ENCODE results near the gene WNT5A. TPM values are rescaled to one million over a fixed set of nuclear protein-coding genes. Genes with fewer than 3 reads are reported as not detected.
A peak's percentile ranks its signal among the peaks of the same experiment; 100 is the strongest.

The WNT5A gene
- total RNA-seq, 1 experiment from 2014 or later: 63.3 TPM

DNA sequence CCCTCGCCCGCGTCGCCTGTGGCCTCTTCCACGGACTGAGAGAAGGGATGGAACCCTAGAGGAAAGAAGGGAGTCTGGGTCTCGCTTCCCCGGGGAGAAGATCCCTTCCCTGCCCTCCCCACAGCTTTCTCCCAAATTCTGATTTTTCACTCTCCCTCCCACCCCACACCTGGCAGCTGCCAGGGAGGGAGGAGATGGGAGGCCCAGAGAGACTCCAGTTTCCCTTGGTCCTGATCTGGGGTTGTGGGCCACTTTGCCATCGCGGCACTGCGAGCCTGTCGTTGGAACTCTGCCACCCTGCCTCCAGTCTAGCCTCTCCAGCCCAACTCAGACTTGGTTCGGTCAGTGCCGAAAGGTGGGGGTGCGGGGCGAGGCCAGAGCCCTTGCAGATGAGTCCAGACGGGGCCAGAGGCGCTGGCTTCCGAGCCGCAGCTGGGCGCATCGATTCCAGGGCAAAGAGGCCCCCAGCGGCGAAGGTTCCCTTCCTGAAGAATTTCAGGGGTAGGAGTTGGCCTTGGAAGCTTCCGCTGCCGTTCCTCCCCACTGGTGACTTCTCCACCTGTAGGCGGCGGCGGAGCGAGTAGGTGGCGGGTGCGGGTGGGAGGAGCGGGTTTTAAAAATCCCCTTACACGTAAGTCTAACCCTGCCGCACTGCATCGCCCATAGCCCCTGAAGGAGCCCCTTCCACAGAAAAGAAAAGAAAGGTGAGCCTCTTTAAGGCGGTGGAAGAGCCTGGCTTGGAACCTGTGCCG lies 5.2 kb downstream of the WNT5A start:
- DNase-seq (ENCODE audit: low spot score): no peak

DNA sequence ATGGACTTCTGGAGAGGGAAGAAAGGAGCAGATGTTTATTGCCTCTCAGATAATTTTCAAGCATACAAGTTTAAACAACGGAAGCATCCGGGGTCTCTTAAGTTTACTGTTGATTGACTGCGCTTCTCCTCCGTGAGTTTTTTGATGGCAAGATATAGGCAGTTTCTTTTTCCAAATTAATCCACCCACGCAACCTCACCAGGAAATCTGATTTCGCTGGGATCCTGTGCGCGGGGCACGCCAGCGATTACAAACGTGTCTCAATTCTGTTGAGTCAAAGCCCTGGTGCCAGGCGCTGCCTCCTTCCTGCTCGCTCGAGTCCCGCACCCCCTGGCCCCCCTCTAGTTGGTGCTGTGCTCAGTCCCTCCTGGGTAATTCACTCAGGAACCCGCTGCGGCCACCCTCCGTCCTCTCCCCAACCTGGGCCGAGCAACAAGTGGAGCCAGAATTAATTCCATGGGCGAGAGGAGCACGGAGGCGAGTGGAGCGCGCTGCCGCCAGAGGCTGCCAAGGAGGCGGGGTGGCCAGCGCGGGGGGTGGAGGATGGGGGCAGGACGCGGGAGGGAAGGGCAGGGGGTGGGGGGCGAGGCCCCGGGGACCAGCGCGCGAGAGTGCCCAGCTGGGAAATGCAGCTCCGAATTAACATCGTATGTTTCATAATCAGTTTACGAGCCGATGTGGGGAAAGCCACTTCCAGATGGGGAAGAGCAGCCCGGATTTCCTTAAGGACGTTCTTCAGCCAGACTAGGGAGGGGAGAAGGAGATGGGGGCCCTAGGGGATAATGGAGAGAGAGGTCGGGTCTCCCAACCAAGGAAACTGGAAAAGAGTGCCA lies 6.0 kb downstream of the WNT5A start:
- DNase-seq (ENCODE audit: low spot score): peak; percentile 53

DNA sequence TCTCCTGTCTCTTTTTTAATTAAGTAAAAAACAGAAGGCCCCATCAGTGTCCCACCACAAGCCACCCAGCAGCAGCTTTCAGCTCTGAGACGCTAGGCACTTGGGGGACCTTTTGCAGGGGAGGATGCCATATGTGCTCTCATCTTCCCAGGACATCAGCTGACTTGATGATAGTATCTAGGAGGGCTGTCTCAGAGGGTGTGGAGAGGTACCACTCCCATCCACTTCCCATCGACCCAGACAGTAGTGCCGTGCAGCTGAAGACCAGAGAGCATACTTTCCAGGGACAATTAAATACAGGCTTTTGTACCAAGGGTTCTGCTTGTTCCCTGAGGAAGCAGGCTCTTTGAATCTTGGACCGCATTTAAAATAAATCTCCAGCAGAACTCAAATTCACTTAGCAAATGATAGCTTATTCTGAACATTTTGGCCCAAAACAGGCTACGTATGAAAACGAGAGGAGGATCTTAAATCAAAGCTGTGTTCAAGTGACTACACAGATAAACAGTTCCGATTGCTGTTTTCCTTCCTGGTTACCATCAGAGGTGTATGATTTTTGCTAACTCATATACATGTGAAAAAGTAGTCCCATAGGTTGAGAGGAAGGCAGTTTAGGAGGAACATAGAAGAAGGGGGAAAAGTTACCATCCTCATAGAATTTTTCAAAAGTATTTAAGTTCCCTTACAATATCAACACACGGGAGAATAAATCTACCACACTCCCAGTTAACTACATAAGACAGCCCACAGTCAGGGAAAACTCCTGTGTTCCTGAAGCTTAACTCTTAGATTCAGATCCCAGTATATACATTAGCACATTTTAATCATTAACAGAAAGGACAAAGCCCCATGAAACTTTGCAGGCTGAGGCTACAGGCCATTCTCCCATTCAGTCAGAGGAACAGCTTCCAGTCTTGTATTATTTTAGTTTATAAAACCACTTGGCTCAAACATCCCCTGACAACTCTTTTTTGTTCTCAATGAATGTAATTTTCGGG lies 9.5 kb downstream of the WNT5A start:
- DNase-seq (ENCODE audit: low spot score): no peak

DNA sequence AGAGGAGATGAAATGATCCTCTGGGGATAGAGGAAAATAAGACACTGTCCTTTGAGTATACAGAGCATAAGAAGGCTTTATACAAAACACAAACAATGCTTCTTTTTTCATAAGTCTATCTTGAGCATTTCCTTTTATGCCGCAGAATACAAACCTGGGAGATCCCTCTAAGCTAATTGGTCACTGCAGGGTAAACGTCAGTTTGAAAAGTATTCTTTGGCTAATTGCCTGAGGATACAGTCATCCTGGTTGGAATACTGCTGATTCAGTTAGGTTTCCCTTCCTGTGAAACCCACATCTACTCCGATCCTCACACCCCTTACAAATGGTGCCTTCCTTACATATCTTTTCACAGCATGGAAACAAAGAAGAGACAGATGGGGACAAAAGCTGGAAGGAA lies 10.6 kb downstream of the WNT5A start:
- DNase-seq (ENCODE audit: low spot score): peak; percentile 78

DNA sequence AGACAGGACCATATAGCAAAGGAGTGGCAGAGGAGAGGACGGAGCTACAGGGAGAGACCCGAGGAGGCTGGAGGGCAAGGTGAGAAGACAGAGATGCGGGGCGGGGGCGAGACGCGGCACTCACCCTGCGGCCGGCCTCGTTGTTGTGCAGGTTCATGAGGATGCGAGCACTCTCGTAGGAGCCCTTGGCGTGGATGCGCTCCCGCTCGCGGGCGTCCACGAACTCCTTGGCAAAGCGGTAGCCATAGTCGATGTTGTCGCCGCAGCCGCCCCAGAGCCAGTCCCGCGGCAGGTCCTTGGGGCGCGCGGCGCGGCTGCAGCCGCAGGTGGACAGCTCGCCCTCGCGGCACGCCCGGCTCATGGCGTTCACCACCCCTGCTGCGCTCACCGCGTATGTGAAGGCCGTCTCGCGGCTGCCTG lies 12.9 kb downstream of the WNT5A start:
- no peak for DNase-seq (ENCODE audit: low spot score)

DNA sequence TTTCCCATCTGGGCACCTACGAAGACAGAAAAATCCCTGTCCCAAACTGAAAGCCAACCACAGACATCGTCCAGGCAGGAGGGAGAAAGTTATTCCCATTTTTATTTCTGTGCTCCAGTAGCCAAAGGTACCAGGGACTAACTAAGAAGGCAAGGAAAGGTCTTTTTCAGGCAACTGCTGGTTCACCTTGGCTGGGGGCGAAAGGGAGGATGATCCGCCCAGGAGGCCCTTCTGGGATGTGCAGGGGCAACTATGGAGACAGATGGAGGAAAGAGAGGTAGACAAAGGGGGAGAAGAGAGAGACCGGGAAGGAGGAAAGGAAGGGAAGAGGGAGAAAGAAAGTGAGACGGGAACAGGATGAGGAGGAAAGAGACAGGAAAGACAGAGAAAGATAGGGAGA lies 13.3 kb downstream of the WNT5A start:
- no peak for DNase-seq (ENCODE audit: low spot score)

DNA sequence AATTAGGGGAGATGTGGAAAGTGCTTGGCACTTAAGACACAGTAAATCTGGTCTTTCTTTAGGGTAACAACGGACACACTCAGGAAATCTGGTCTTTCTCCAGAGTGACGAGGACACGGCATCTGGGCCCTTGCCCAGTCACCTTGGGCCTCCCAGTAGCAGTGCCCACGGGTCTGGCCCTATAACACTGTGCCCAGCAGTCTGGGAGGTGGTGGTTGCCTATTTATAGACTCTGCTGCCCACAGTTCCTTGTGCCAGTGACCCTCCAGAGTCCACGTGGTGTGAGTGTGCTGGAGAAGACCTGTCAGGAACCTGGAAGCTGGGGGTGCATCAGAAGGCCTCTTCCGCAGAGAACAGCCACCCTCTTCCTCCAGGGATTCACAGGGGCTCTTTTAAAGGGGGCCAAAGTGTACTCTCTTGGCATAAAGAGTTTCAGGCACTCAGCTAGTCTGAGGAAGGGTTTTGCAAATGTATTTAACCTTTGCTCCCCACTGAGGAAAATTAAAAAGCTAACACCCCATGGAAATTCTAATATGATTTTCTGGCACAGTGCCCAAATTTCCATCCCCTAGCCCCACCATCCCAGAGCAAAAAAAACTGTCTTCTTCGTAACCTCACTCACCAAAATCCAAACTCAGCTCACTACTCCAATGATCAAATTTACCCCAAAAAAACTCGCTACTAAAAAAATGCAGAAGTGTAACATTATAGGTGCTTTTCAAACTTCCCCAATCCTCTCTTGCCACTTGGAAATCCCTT lies 15.4 kb downstream of the WNT5A start:
- no peak for DNase-seq (ENCODE audit: low spot score)

DNA sequence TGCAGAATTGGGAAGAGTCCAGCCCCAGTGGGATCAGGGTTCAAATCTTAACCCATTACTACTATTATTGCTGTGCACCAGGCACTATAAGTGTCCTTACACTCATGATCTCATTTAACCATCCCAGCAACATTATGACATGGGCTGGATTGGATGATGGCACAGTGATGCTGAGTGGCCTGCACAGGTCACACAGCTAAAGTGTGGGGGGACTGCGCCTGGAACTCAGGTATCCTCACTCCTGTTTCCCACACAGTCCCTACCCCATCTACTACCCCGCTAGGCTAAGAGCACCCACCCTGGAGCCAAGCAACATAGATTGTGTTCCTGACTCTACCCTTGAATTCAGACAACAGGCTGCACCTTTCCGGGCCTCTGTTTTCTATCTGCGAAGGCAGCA lies 16.0 kb downstream of the WNT5A start:
- no peak for DNase-seq (ENCODE audit: low spot score)

DNA sequence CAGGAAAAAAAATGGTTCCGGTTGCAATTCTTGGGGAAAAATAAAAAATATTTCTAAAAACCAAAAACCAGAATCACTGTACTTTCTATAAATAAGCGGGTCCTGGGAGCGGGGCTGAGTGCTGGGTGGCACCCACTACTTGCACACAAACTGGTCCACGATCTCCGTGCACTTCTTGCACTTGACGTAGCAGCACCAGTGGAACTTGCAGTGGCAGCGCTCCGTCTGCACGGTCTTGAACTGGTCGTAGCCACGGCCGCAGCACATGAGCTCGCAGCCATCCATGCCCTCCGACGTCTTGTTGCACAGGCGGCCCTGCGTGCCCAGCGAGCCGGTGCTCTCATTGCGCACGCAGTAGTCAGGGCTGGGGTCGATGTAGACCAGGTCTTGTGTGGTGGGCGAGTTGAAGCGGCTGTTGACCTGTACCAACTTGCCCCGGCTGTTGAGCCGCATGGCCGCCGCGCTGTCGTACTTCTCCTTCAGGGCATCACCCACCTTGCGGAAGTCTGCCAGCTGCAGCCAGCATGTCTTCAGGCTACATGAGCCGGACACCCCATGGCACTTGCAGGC lies 17.1 kb downstream of the WNT5A start:
- no peak for DNase-seq (ENCODE audit: low spot score)

DNA sequence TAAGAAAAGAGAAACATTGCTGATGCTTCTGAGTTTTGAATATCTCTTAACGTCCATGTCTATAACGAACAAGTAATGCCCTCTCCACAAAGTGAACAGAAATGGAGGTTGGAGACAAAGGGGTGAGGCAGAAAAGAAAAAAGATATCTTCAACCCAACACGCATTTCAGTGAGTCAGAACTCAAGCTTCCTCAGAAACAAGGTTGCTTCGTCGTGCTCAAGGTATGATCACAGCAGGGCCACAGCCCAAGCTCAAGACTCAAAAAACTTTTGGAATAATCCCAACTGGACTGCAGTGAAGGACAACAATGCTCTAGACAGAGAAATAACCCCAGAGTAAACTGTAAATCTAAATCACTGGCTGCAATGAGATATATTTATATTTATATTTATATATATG lies 18.9 kb downstream of the WNT5A start:
- no peak for DNase-seq (ENCODE audit: low spot score)

DNA sequence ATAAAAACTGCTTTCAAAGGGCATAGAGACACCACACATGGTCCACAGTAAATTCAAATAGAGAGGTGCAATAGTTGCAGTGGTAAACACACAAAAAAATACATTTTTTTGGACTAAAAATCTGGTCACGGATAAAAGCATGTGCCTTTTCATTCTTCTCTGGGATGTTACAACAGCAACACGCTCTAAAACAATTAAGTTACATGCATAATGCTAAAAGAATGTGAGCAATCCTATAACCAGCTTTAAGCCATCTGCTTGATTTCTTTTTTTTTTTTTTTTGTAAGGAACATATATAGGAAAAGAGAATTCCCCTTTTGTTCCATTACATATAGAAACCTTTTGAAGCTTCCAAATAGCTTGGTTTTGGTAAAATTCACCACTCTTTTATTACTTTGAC lies 20.0 kb downstream of the WNT5A start:
- no peak for DNase-seq (ENCODE audit: low spot score)

DNA sequence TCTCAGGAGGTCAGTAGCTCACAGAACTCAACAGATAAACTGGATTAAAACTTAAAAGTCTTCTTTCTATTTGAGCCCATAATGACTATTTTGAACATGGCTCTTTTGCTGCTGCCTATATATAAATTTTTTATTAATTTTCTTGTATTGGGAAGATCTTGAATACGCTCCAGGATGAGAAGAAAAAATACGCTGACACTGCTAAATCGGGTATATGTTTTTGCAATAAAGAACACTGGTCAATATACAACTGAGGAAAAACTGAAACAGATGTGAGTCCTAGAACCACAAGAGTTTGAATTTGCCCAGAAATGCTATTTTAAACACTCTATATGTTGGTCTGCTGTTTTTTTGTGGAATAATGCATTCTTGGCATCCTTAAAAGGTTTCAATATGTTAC lies 20.6 kb downstream of the WNT5A start:
- DNase-seq (ENCODE audit: low spot score): no peak

DNA sequence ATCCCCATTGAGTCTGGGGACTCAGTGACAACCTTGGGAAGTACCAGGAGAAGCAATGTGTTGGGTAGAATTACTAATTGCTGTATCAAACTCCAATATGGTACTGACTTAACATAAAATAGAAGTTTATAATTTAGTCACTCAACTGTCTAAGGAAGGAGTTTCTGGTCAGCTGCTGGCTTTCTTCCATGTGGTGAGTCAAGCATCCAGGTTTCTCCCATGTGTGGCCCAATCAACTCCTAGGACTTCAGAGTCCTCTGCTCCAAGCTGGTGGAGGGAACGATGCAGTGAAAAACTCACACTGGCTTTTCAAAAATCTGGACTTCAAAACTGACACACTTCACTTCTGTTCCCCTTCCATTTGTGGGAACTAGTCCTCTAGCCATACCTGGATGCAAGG lies 25.2 kb downstream of the WNT5A start:
- peak; percentile 40 for DNase-seq (ENCODE audit: low spot score)

DNA sequence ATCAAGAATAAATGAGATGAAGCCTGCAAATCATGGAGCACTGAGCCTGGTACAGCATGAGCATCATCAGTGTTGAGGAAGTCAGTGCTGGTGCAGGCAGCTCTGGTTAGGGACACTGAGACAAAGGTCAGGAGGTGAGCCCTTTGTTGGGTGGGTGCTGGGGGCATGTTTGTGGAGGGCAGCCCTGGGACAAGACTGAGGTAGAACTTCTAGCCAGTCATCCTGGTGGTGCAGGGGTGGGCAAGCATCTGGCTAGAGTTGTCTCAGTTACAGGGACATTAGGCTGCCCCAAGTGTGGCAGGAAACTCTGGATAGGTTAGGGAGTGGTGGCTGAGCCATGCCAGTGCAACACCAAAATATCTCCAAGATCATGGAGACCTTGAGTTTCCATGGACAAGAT lies 27.3 kb downstream of the WNT5A start:
- DNase-seq (ENCODE audit: low spot score): no peak

DNA sequence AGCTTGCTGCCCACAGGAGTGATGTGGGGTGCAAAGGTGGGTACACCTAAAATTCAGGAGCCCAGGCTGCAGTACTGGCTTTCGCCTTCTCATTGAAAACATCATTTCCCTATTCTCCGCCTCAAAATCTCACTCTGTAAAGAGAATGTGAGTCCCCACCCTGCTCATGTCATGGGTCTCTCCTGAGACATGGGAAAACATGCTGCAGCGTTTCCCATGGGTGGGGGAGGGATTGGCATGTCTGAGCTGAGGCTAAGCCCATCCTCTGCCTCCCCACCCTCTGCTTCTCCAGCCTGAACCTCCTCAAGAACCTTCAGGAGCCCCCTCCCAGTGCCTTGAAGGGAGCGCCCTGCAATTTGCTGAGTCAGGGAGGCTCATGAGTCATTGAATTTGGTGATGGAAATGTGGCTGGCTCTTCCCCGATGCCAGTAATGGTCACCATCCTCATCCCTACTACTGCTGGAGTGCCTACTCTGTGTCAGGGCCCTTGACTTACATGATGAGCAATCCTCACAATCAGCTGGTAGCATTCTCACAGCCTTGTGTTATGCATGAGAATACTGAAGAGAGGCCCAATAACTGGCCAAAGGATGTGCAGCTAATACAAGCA lies 28.8 kb downstream of the WNT5A start:
- DNase-seq (ENCODE audit: low spot score): no peak

DNA sequence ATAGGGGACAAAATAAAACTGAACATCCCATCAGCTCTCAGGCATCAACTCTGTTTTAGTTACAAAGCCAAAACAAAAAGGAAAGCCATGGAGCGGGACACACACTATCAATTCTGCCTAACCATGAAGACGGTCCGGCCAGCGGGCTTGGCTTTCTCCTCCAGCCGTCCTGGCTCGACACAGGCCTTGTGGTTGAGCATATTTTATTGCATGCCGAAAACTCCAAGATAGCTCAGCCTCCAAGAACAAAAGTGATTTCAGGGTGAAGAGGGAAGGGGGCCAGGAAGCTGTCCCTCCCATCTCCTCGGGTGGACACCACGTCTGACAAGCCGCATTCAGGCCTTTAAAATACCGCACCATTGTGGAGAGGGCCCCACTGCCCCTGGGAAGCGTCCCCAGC lies 31.2 kb downstream of the WNT5A start:
- no peak for DNase-seq (ENCODE audit: low spot score)

DNA sequence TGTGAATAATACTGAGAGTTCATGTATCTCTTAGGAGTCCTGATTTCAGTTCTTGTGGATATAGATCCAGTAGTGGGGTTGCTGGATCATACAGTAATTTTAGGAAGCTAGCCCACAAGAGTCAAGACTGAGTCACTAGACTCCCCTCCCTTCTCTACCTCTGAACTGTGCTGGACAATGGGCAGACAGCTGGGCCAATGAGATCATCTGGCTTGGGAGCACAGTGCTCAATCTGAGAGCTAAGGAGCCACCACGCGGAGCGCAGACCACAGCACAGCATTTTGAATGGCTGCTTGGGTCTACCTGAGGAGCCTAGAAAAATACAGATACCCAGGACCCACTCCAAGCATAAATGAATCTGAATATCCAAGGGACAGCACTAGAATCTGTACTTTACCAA lies 32.5 kb downstream of the WNT5A start:
- DNase-seq (ENCODE audit: low spot score): no peak

DNA sequence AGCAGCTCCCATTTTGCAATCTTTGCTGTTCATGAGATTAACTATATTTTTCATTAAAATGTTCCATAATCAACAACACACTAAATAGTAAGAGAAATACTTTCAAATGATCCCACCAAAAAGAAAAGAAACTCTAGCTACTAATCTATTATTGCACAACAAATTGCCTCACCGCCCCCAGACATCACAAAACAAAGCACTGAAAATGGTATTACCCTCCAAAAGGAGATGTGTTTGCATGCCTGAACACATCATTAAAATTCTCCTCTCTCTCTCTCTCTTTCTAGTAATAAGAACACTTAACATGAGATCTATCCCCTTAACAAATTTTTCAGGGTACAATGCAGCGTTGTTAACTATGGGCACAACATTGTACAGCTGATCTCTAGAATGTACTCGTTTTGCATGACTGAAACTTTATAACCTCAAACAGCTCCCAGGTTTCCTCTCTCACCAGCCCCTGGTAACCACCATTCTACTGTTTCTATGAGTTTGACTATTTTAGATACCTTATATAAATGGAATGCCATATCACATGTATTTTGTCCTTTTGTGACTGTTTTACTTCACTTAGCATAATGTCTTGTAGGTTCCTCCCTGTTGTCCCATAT lies 33.1 kb downstream of the WNT5A start:
- no peak for DNase-seq (ENCODE audit: low spot score)

DNA sequence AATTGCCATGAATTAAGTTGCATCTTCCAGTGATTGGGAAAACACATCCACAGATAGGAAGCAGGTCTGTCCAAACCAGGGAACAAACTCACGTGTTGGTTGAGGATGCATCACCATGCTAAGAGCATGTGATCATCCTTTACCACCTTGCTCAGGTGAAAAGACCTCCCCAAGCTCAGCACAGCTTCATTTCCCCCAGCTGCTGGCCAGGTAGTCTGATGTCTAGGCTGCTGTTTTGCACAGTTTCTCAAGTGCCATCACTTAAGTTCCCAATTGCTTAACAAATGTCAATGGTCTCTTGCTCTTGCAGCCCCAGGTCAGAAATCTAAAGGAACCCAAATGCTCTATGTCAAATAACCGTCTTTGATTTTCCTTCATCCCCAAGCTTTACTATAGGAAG lies 34.2 kb downstream of the WNT5A start:
- no peak for DNase-seq (ENCODE audit: low spot score)

DNA sequence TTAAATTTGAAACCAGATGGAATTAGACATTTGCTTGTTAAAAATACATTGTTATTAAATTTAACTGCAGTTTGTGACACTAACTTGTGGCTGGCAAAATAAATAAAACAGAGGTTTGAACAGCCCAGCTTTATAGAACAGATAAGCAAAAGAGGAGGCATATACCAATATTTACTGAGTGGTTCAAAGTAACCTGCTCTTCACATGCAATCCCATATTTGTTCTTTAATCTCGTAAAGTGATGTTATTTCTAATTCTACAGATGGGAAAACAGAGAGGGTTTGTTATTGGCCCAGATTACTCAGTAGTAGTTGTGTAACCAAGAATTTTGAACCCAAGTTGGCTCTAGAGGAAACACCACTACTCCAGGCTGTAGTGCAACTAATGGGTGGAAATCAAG lies 37.6 kb downstream of the WNT5A start:
- no peak for DNase-seq (ENCODE audit: low spot score)

Measured in H4 (cell line).